Measurements from ENCODE around the gene TMEM9B.
A peak's percentile ranks its signal among the peaks of the same experiment; 100 is the strongest.

Gene TMEM9B

DNA sequence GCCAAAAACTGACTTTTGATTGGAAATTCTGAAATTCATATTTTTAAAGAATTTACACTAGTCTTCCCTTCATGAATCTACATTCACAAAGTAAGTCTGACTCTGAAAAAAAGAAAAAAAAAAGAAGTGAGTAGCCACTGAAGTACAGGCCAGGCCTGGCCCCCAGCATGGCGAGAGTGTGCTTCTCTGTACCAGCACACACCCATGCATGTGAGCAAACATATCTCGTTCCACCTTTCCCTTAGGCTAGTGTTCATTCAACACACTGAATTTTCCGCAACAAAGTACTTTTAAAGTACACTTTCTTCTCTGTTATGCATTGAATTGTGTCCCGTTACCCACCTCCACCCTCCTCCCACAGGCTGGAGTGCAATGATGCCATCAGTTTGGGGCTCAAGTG is 36.0 kb downstream of the TMEM9B start:
- no peak for FAIRE-seq

DNA sequence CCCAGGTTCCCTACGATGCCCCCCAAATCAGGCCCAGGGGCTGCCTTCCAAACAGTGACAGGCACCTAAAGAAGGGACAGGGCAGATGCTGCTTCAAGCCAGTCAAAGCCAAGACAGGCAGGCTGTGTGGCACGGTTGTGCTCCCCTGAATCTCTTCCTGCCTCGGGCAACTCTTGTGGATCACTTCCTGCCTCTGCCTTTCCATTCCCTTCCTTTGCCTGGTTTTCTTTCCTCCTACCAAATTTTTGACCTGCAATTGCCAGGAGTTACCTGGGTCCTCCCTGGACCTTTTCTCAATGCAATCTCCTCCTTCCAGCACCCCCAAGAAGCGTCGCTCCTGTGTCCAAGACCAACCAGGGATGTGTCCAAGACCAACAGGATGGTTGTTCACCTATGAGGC is 37.0 kb downstream of the TMEM9B start:
- no peak for FAIRE-seq

DNA sequence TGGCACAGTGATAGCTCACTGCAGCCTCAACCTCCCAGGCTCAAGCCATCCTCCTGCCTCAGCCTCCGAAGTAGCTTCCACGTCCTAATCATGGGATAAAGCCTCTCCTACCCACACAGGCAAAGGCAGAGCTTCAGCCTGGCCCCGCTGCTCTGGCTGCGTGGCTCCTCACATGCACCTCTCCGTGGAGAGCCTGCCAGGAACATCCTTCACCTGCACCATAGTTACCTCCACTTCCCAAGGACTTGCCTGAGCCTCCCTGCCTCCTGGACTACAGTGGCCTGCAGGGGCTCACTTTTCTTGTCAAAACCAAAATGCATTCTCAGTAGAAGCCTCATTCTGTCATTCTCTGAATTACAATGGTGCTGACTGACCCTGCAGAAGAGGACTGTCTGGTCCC is 38.0 kb downstream of the TMEM9B start:
- FAIRE-seq: no peak

DNA sequence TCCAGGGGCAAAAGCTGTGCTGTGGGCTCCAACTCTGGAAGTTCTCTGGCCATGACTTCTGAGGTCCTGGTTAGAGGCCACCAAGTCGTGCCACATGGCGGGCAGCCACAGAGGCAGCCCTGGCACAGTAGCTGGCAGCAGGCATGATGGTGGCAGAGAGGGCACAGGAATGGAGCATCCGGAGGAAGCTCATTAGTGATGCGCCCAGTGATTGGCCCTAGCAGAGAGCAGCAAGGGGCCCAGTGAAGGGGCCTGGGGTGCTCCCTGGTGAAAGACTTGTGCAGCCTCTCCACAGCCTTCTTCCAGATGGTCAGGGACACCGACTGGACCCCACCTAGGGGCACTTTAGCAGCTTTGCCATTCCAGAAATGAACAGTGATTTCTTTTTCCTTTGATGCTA is 38.5 kb downstream of the TMEM9B start:
- no peak for FAIRE-seq

GRCh38 chr11:8922691-8923090 is 41.6 kb downstream of the TMEM9B start:
- FAIRE-seq: no peak

GRCh38 chr11:8917157-8917825 is 47.0 kb downstream of the TMEM9B start:
- FAIRE-seq: no peak

DNA sequence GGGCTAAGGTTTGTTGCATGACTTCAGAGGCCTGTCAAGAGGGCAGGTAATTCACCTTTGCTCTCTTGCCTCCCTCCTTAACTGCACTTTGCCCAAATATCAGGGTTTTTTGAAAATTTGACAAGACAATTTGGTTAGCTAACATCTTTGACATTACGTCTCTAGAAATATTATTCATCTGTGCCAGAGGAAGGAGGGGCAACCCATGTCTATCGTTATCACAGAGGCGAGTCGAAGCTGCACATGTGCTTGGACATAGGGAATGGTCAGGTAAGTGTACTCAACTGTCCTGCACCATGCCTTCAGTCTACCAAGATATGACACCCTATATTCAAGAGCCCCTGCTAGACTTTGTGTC is 49.6 kb downstream of the TMEM9B start:
- FAIRE-seq: no peak

GRCh38 chr11:8913961-8914660 is 50.1 kb downstream of the TMEM9B start:
- no peak for FAIRE-seq

- peak; percentile 88 for FAIRE-seq
Observed at GRCh38 chr11:8911029-8911823, 53.0 kb downstream of the TMEM9B start, which contains the start of gene AKIP1. TSS of gene AKIP1 (plus strand) at chr11:8911189. CDS start at chr11:8911450, 261 bp downstream.

DNA sequence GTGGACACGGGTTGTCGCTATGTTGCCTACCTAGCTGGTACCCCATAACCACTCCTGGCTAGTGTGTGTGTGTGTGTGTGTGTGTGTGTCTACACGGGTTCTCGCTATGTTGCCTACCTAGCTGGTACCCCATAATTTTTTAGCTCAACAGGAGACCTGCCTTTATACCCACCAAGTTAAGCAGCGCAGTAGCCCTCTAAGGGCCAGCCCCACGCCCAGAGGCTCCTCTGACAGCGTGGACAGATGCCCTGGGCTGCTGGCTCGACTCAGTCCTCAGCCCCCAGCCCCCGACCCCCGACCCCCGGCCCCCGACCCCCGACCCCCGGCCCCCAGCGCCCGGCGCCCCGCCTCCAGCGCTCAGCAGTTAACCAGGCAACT is 53.6 kb downstream of the TMEM9B start:
- no peak for FAIRE-seq

- no peak for FAIRE-seq
Observed at GRCh38 chr11:8908099-8908498, 56.1 kb downstream of the TMEM9B start.

DNA sequence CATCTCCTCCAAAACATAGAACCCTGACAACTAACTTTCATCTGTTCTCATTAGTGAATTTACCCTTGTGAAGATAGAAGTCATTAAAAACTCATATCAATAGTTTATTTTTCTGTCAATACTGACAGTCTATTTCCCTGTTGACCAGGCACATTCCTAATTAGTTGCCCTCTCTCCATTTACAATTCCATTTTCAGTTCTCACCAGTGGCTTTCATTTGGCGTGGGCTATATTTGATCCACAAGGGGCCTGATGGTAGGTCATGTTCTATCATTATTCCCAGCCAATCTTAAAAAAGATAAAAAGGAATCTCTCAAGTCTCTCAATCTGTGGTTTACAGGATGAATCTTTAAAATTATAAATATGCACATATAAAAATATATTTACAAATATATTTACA is 57.1 kb downstream of the TMEM9B start:
- FAIRE-seq: no peak

DNA sequence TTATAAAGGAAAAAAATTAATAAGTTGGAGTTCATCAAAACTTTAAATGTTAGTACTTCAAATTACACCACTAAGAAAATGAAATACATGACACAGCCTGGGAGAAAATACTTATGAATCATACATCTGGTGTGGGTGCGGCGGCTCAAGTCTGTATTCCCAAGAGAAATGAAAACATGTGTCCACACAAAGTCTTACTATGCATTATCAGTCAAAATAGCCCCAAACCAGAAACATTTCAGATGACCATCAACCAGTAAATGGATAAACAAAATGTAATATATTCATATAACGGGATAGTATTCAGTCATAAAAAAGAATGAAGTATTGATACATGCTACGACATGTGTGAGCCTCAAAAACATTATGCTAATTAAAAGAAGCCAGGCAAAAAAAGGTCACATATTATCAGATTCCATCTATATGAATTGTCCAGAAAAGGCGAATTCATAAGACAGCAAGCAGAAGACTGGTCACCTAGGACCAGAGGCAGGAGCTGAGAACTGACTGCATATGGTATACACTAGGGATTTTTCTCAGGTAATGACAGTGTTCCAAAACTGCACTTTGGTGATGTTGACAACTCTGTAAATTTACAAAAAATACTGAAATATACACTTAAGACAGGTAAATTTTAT is 58.6 kb downstream of the TMEM9B start:
- no peak for FAIRE-seq

GRCh38 chr11:8899119-8899753 is 65.0 kb downstream of the TMEM9B start:
- peak; percentile 28 for FAIRE-seq

Data from G401.6 (cell line).